ENCODE results near the gene SLC6A3.

The SLC6A3 gene

GRCh38 chr5:1383344-1383743 is 61.9 kb downstream of the SLC6A3 start:
- no peak overlapping the region for H3K9ac ChIP-seq (ENCODE audit: low read length)
- H3K36me3 ChIP-seq (ENCODE audit: control insufficient read depth in 1 of 2, insufficient read depth in 2 of 2, low read length in 2 of 2), result no peaks in the 10 kb centered on the region
- H3K14ac ChIP-seq (ENCODE audit: low read length), result no peak overlapping the region
- no peak overlapping the region for H3K4ac ChIP-seq (ENCODE audit: low read depth, low read length)
- no peak overlapping the region for H2AFZ ChIP-seq (ENCODE audit: insufficient read depth, low read length, poor library complexity)
- H3K27me3 ChIP-seq (ENCODE audit: insufficient read depth, low read length), result peaks cover 24% of the 10 kb centered on the region
- no peak overlapping the region for H2AK5ac ChIP-seq (ENCODE audit: low read length)
- no CpG with 5 or more reads among the region's 17 CpGs for WGBS (ENCODE audit: extremely low coverage, insufficient coverage, insufficient read length)
- H4K8ac ChIP-seq (ENCODE audit: low read depth, low read length), result no peak overlapping the region
- peaks cover 2% of the 10 kb centered on the region for H3K79me1 ChIP-seq (ENCODE audit: low read length)
- H3K23ac ChIP-seq (ENCODE audit: low read length), result no peak overlapping the region
- no peak overlapping the region for H3K27ac ChIP-seq (ENCODE audit: low read depth, low read length)
- no peak overlapping the region for H4K91ac ChIP-seq (ENCODE audit: low read depth, low read length)
- H3K9me3 ChIP-seq (ENCODE audit: insufficient read depth, low read depth, low read length), result peaks cover 19% of the 10 kb centered on the region
- H3K18ac ChIP-seq (ENCODE audit: low read length), result no peak overlapping the region
- no peak overlapping the region for H2BK12ac ChIP-seq (ENCODE audit: low read length)
- no peak for DNase-seq
- H3K4me1 ChIP-seq (ENCODE audit: control insufficient read depth in 1 of 2, insufficient read depth in 2 of 2, low read length in 2 of 2), result peaks cover 0 to 12% of the 10 kb centered on the region in 2 experiments
- H2BK120ac ChIP-seq (ENCODE audit: insufficient read depth, low read length, poor library complexity), result no peak overlapping the region
- no peak overlapping the region for H4K12ac ChIP-seq (ENCODE audit: low read depth, low read length)
- no peaks in the 10 kb centered on the region for H3K79me2 ChIP-seq (ENCODE audit: control insufficient read depth, insufficient read depth, low read length, poor library complexity)
- H3K4me2 ChIP-seq (ENCODE audit: low read length), result no peak overlapping the region
- H2BK5ac ChIP-seq (ENCODE audit: low read depth, low read length, poor library complexity), result no peak overlapping the region
- H3K4me3 ChIP-seq (ENCODE audit: low read depth, low read length), result no peak overlapping the region

GRCh38 chr5:1382248-1382700 is 63.0 kb downstream of the SLC6A3 start:
- Histone ChIP-seq H3K79me2 (ENCODE audit: control insufficient read depth, insufficient read depth, low read length, poor library complexity) (no peaks in the 10 kb centered on the region), H4K91ac (ENCODE audit: low read depth, low read length) (no peak overlapping the region), H3K4me3 (ENCODE audit: low read depth, low read length) (no peak overlapping the region), H3K14ac (ENCODE audit: low read length) (no peak overlapping the region), H3K4me1 (ENCODE audit: control insufficient read depth in 1 of 2, insufficient read depth in 2 of 2, low read length in 2 of 2) (peaks cover 0 to 12% of the 10 kb centered on the region in 2 experiments), H3K27ac (ENCODE audit: low read depth, low read length) (no peak overlapping the region), H3K18ac (ENCODE audit: low read length) (no peak overlapping the region), H4K12ac (ENCODE audit: low read depth, low read length) (no peak overlapping the region), H2AFZ (ENCODE audit: insufficient read depth, low read length, poor library complexity) (no peak overlapping the region), H2AK5ac (ENCODE audit: low read length) (no peak overlapping the region), H3K36me3 (ENCODE audit: control insufficient read depth in 1 of 2, insufficient read depth in 2 of 2, low read length in 2 of 2) (no peaks in the 10 kb centered on the region), H3K23ac (ENCODE audit: low read length) (no peak overlapping the region), H3K79me1 (ENCODE audit: low read length) (peaks cover 2% of the 10 kb centered on the region), H2BK120ac (ENCODE audit: insufficient read depth, low read length, poor library complexity) (no peak overlapping the region), H3K4ac (ENCODE audit: low read depth, low read length) (no peak overlapping the region), H3K4me2 (ENCODE audit: low read length) (no peak overlapping the region), H3K27me3 (ENCODE audit: insufficient read depth, low read length) (peaks cover 22% of the 10 kb centered on the region), H2BK12ac (ENCODE audit: low read length) (no peak overlapping the region), H2BK5ac (ENCODE audit: low read depth, low read length, poor library complexity) (no peak overlapping the region), H3K9me3 (ENCODE audit: insufficient read depth, low read depth, low read length) (peaks cover 19% of the 10 kb centered on the region), H3K9ac (ENCODE audit: low read length) (no peak overlapping the region), H4K8ac (ENCODE audit: low read depth, low read length) (no peak overlapping the region)
- WGBS (ENCODE audit: extremely low coverage, insufficient coverage, insufficient read length), result no CpG with 5 or more reads among the region's 18 CpGs
- DNase-seq, result no peak

GRCh38 chr5:1381370-1382247 is 63.6 kb downstream of the SLC6A3 start:
- Histone ChIP-seq H3K79me1 (ENCODE audit: low read length) (peaks cover 2% of the 10 kb centered on the region), H2AK5ac (ENCODE audit: low read length) (no peak overlapping the region), H2BK12ac (ENCODE audit: low read length) (no peak overlapping the region), H4K8ac (ENCODE audit: low read depth, low read length) (no peak overlapping the region), H2BK5ac (ENCODE audit: low read depth, low read length, poor library complexity) (no peak overlapping the region), H4K12ac (ENCODE audit: low read depth, low read length) (no peak overlapping the region), H2AFZ (ENCODE audit: insufficient read depth, low read length, poor library complexity) (no peak overlapping the region), H3K4me2 (ENCODE audit: low read length) (no peak overlapping the region), H3K9ac (ENCODE audit: low read length) (no peak overlapping the region), H3K9me3 (ENCODE audit: insufficient read depth, low read depth, low read length) (peaks cover 16% of the 10 kb centered on the region), H3K27me3 (ENCODE audit: insufficient read depth, low read length) (peaks cover 15% of the 10 kb centered on the region), H3K36me3 (ENCODE audit: control insufficient read depth in 1 of 2, insufficient read depth in 2 of 2, low read length in 2 of 2) (no peaks in the 10 kb centered on the region), H3K23ac (ENCODE audit: low read length) (no peak overlapping the region), H4K91ac (ENCODE audit: low read depth, low read length) (no peak overlapping the region), H3K18ac (ENCODE audit: low read length) (no peak overlapping the region), H2BK120ac (ENCODE audit: insufficient read depth, low read length, poor library complexity) (no peak overlapping the region), H3K4me3 (ENCODE audit: low read depth, low read length) (peak overlapping the region; percentile 38), H3K14ac (ENCODE audit: low read length) (no peak overlapping the region), H3K27ac (ENCODE audit: low read depth, low read length) (no peak overlapping the region), H3K4ac (ENCODE audit: low read depth, low read length) (no peak overlapping the region), H3K79me2 (ENCODE audit: control insufficient read depth, insufficient read depth, low read length, poor library complexity) (no peaks in the 10 kb centered on the region), H3K4me1 (ENCODE audit: control insufficient read depth in 1 of 2, insufficient read depth in 2 of 2, low read length in 2 of 2) (peaks cover 0 to 11% of the 10 kb centered on the region in 2 experiments)
- WGBS (ENCODE audit: extremely low coverage, insufficient coverage, insufficient read length), result no CpG with 5 or more reads among the region's 25 CpGs
- no peak for DNase-seq

GRCh38 chr5:1380910-1381309 is 64.3 kb downstream of the SLC6A3 start:
- no peaks in the 10 kb centered on the region for H3K79me2 ChIP-seq (ENCODE audit: control insufficient read depth, insufficient read depth, low read length, poor library complexity)
- no CpG with 5 or more reads among the region's 12 CpGs for WGBS (ENCODE audit: extremely low coverage, insufficient coverage, insufficient read length)
- no peak overlapping the region for H3K9ac ChIP-seq (ENCODE audit: low read length)
- H3K79me1 ChIP-seq (ENCODE audit: low read length), result no peaks in the 10 kb centered on the region
- peaks cover 8% of the 10 kb centered on the region for H3K27me3 ChIP-seq (ENCODE audit: insufficient read depth, low read length)
- peaks cover 16% of the 10 kb centered on the region for H3K9me3 ChIP-seq (ENCODE audit: insufficient read depth, low read depth, low read length)
- no peak overlapping the region for H2BK120ac ChIP-seq (ENCODE audit: insufficient read depth, low read length, poor library complexity)
- H2AK5ac ChIP-seq (ENCODE audit: low read length), result no peak overlapping the region
- no peak overlapping the region for H4K91ac ChIP-seq (ENCODE audit: low read depth, low read length)
- no peak for DNase-seq
- no peak overlapping the region for H4K12ac ChIP-seq (ENCODE audit: low read depth, low read length)
- no peak overlapping the region for H3K23ac ChIP-seq (ENCODE audit: low read length)
- H3K4me1 ChIP-seq (ENCODE audit: control insufficient read depth in 1 of 2, insufficient read depth in 2 of 2, low read length in 2 of 2), result peaks cover 0 to 5% of the 10 kb centered on the region in 2 experiments
- no peak overlapping the region for H3K4me3 ChIP-seq (ENCODE audit: low read depth, low read length)
- H2AFZ ChIP-seq (ENCODE audit: insufficient read depth, low read length, poor library complexity), result no peak overlapping the region
- H3K36me3 ChIP-seq (ENCODE audit: control insufficient read depth in 1 of 2, insufficient read depth in 2 of 2, low read length in 2 of 2), result no peaks in the 10 kb centered on the region
- H3K4ac ChIP-seq (ENCODE audit: low read depth, low read length), result no peak overlapping the region
- H3K14ac ChIP-seq (ENCODE audit: low read length), result no peak overlapping the region
- H3K4me2 ChIP-seq (ENCODE audit: low read length), result no peak overlapping the region
- no peak overlapping the region for H3K27ac ChIP-seq (ENCODE audit: low read depth, low read length)
- no peak overlapping the region for H4K8ac ChIP-seq (ENCODE audit: low read depth, low read length)
- no peak overlapping the region for H3K18ac ChIP-seq (ENCODE audit: low read length)
- no peak overlapping the region for H2BK5ac ChIP-seq (ENCODE audit: low read depth, low read length, poor library complexity)
- no peak overlapping the region for H2BK12ac ChIP-seq (ENCODE audit: low read length)
